ENCODE measurements around the gene PHLDA3.

DNA sequence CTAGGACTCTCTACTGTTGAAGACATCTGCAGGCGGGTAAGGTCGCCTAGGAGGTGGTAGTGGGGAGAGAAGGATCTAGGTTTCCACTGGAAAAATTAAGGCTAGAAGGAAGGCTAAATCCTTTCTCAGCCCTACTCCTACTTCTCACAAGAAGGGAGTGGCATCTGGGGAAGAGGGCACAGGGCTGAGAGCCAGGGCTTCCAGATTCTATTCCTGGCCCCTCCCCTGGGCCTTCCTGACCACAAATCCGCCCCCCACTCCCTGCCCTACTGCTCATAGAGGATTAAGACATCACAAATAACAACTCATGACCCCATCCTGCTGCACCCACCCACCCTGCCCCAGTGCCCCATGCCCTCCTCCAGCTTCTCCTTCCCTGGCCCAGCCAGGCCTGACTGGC, 2.5 kb downstream of the PHLDA3 start:
- TF ChIP-seq CTCF (IDR thresholded peaks at IDR 0.05; ENCODE audit: insufficient read depth, low read length) (no peak), GABPA (IDR thresholded peaks at IDR 0.05; ENCODE audit: low read depth) (no peak), POLR2AphosphoS5 (IDR thresholded peaks at IDR 0.05; ENCODE audit: low read depth) (no peak)
- TF ChIP-seq, protein P1, sequence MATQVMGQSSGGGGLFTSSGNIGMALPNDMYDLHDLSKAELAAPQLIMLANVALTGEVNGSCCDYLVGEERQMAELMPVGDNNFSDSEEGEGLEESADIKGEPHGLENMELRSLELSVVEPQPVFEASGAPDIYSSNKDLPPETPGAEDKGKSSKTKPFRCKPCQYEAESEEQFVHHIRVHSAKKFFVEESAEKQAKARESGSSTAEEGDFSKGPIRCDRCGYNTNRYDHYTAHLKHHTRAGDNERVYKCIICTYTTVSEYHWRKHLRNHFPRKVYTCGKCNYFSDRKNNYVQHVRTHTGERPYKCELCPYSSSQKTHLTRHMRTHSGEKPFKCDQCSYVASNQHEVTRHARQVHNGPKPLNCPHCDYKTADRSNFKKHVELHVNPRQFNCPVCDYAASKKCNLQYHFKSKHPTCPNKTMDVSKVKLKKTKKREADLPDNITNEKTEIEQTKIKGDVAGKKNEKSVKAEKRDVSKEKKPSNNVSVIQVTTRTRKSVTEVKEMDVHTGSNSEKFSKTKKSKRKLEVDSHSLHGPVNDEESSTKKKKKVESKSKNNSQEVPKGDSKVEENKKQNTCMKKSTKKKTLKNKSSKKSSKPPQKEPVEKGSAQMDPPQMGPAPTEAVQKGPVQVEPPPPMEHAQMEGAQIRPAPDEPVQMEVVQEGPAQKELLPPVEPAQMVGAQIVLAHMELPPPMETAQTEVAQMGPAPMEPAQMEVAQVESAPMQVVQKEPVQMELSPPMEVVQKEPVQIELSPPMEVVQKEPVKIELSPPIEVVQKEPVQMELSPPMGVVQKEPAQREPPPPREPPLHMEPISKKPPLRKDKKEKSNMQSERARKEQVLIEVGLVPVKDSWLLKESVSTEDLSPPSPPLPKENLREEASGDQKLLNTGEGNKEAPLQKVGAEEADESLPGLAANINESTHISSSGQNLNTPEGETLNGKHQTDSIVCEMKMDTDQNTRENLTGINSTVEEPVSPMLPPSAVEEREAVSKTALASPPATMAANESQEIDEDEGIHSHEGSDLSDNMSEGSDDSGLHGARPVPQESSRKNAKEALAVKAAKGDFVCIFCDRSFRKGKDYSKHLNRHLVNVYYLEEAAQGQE (IDR thresholded peaks at IDR 0.05; ENCODE audit: insufficient replicate concordance, low read depth), result no peak

Data from HL-60 (cell line).